SJSA1 (cell line): ENCODE data around the gene SLC45A3. TPM values are rescaled to one million over a fixed set of nuclear protein-coding genes. Genes with fewer than 3 reads are reported as not detected.

Source experiments
- DNase-seq, 2 experiments: peaks; one replicate each; pipeline ENCODE4 v3.0.0-alpha.2; 2015 to 2020; ENCODE audit warnings: low spot score in 2 of 2, low read depth in 1 of 2
- H3K27ac ChIP-seq: fragments of 250-450 bp; sonication (Bioruptor Pico); 2 replicates; pipeline ENCODE4 v1.5.1; 2020; ENCODE audit warnings: mild to moderate bottlenecking, moderate library complexity
- H3K27me3 ChIP-seq: fragments of 250-450 bp; sonication (Bioruptor Pico); replicated peaks from 2 replicates; pipeline ENCODE4 v1.5.1; 2020; ENCODE audit warnings: mild to moderate bottlenecking, moderate library complexity
- H3K36me3 ChIP-seq: fragments of 250-450 bp; sonication (Bioruptor Pico); 2 replicates; pipeline ENCODE4 v1.5.1; 2020; ENCODE audit warnings: mild to moderate bottlenecking
- H3K4me1 ChIP-seq: fragments of 250-450 bp; sonication (Bioruptor Pico); replicated peaks from 2 replicates; pipeline ENCODE4 v1.6.1; 2021; ENCODE audit warnings: mild to moderate bottlenecking
- H3K4me3 ChIP-seq: fragments of 250-450 bp; sonication (Bioruptor Pico); 2 replicates; pipeline ENCODE4 v1.5.1; 2020; ENCODE audit warnings: mild to moderate bottlenecking
- H3K9me3 ChIP-seq: fragments of 250-450 bp; sonication (Bioruptor Pico); replicated peaks from 2 replicates; pipeline ENCODE4 v1.5.1; 2020; ENCODE audit warnings: mild to moderate bottlenecking
- total RNA-seq: library from RNA; depleted of rRNA; stranded (reverse); fragments of >200 nt; shearing (Covaris generic); gene quantifications from 2 replicates; pipeline ENCODE4 v1.2.3, GENCODE V29; 2014

Gene SLC45A3
- total RNA-seq, 1 experiment from 2014 or later, result 2.4 TPM

DNA sequence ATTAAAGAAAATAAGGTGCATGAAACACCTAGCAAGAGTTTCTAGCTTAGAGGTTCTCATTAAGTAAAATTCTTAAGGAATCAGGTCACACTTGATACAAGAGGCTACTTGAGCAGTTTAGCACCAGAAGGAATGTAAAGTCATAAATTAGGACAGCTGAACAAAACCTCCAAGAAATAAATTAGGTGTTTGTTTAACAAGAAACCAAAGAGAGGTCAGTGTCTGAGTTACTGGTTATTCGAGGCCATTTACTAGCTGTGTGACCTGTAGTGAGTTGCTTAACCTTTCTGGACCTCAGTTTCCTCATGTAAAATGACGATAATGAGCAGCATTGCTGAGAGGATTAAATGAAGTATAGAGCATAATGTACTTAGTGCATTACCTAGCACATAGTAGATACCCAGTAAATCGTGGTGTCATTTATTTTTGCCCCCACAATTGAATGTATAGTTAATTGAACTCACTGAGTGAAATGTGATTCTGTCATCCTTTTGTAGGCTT lies 47.6 kb downstream of the SLC45A3 start:
- no peak overlapping the region for H3K27ac ChIP-seq
- H3K4me3 ChIP-seq, result peak overlapping the region; percentile 94

DNA sequence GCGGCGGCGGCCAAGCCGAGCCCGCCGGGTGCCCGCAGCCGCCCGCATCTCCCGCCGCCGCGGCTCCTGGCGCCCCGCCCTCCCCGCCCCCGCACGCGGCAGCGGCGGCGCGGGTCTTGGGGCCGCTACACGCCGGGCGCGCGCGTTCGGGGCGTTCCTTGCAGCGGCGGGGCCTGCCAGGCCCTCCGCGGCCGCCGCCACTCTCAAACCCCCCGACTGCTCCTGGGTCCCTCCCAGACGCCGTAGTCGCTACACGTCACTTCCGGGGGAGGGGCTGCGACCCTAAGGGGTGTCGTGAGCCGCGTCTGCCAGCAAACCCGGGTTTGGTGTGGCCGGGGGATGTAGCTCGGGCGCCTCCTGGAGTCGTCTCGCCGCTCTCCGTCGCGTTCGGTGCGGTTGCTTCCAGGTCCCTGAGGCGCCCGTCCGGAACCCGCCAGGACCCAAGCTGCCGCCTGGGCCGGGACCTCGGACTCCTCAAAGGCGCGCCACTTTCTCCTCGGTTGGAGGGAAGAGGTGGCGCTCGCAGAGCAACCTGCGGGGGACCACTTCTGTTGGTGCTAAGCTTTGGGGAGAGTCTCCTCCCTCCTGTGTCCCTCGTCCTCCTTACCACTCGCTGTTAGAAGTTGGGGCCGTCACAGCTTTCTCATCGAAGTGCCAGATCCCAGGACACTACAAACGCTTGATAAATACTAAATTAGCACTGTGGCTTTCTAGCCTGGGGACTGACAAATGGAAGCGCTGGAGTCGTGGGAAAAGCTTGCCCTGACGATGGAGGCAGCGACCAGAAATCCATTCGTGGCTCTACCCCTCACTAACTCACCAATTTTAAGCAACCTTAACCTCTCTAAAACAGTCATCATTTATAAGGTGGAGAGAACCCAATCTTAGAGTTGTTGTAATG lies 48.3 kb downstream of the SLC45A3 start, which contains the start of gene ELK4:
TSS of gene ELK4 (minus strand) at position 244 of the 901 bp plus-strand sequence. CDS start 8,129 bp downstream, outside the sequence.
- H3K4me3 ChIP-seq, result peak within 1 kb of the TSS; percentile 94
- DNase-seq, result peak; percentile 98 to 99
- H3K36me3 ChIP-seq, result peaks cover 7% of the 10 kb centered on the region
- peaks cover 16% of the 10 kb centered on the region for H3K4me1 ChIP-seq
- peak within 1 kb of the TSS; percentile 92 for H3K27ac ChIP-seq
- H3K9me3 ChIP-seq, result no peaks in the 10 kb centered on the region
- H3K27me3 ChIP-seq, result peaks cover 7% of the 10 kb centered on the region

More for the DNA sequence above, 47.6 kb downstream of the SLC45A3 start:
- DNase-seq, result no peak
- Histone ChIP-seq H3K9me3 (no peaks in the 10 kb centered on the region), H3K36me3 (peaks cover 7% of the 10 kb centered on the region), H3K4me1 (peaks cover 16% of the 10 kb centered on the region), H3K27me3 (peaks cover 14% of the 10 kb centered on the region)

DNA sequence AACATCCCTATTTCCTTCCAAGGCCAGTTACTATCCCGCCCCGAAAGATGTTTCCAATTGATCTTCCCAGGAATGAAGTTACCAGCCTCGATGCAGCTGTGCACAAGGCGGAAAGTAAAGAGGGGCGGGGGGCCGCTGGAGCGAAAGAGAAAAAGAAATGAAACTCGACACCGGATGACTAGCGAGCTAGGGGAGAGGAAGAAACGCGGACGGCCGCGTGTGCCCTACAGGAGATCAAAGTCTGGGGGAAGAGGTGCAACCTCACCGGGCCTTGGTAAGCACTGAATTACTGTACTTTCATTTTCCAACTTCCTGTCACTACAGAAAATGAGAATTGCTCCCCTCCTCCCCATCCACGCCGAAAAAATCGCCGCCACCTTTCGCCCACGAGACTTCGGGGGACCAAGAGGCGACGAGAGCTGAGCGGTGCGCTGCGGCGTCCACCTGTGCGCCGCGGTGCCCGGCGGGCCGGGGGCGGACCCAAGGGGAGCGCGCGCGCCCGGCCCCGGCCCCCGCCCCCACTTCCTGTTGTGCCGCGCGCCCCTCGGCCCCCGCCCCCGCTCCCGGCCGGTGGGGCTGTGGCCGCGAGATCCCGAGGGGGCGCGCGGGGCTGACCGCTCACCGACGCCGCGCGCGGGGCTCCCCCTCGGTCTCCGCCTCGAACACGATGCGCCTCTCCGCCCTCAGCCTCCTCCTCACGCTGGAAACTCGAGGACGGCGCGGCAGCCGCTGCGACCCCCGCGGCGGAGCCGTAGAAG lies 49.1 kb downstream of the SLC45A3 start:
- peaks cover 7% of the 10 kb centered on the region for H3K36me3 ChIP-seq
- peak; percentile 61 to 77 for DNase-seq
- peaks cover 16% of the 10 kb centered on the region for H3K4me1 ChIP-seq
- H3K9me3 ChIP-seq, result no peaks in the 10 kb centered on the region
- peak overlapping the region; percentile 94 for H3K4me3 ChIP-seq
- H3K27ac ChIP-seq, result peak overlapping the region; percentile 92
- no peaks in the 10 kb centered on the region for H3K27me3 ChIP-seq

DNA sequence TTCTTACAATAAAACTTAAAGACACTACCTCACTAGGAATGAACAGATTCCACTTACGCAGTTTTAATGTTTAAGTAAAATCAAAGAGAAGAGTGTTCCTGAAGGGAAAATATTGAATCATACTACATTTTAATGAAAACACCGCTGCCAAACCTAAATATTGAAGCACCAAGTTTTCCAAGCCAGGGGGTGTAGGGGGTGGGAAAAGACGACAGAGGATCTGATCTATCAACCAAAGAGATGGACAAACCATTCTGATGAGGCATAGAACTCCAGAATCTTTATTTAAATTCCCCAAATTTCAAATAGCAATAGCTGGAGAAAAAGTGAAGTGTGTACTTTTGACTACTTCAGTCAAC lies 49.7 kb downstream of the SLC45A3 start:
- peak overlapping the region; percentile 92 for H3K27ac ChIP-seq
- H3K27me3 ChIP-seq, result no peaks in the 10 kb centered on the region
- no peaks in the 10 kb centered on the region for H3K9me3 ChIP-seq
- H3K4me1 ChIP-seq, result peaks cover 16% of the 10 kb centered on the region
- peak overlapping the region; percentile 94 for H3K4me3 ChIP-seq
- H3K36me3 ChIP-seq, result peaks cover 7% of the 10 kb centered on the region
- no peak for DNase-seq

DNA sequence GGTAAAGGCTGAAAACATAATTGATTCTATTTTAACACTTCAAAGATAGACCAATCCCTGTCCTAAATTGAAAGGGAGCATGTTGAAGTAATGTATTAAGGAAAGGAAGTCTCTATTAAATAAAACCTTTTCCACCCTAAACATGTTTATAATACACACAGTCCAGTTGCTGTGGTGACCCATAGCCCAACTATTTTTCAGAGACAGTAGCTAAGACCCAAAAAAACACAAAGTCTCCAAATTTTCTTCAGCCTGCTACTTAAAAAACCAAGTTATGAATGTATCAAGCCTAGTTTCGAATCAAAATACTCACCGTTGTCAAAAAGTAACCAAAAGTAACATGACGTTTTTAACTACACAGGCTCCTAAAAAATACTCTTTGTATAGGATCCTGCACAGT lies 50.1 kb downstream of the SLC45A3 start:
- Histone ChIP-seq H3K9me3 (no peaks in the 10 kb centered on the region), H3K27ac (peak overlapping the region; percentile 92), H3K36me3 (peaks cover 7% of the 10 kb centered on the region), H3K4me1 (peaks cover 16% of the 10 kb centered on the region), H3K27me3 (no peaks in the 10 kb centered on the region), H3K4me3 (peak overlapping the region; percentile 94)
- DNase-seq, result peak in 1 of 2 experiments; percentile 16

DNA sequence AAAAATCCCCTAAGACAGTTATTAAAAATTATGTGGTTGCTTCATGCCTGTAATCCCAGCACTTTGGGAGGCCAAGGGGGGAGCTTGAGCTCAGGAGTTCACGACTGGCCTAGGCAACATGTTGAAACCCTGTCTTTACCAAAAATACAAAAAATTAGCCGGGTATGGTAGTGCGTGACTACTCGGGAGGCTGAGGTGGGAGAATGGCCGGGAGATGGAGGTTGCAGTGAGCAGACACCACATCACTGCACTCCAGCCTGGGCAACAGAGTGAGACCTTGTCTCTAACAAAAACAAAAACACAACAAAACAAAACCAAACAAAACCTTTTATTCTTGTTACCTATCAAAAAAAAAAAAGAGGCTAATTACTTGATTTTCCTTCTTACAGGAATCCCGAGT lies 50.6 kb downstream of the SLC45A3 start:
- Histone ChIP-seq H3K4me1 (peaks cover 16% of the 10 kb centered on the region), H3K27ac (no peak overlapping the region), H3K27me3 (no peaks in the 10 kb centered on the region), H3K4me3 (no peak overlapping the region), H3K36me3 (peaks cover 7% of the 10 kb centered on the region), H3K9me3 (no peaks in the 10 kb centered on the region)
- DNase-seq, result no peak

DNA sequence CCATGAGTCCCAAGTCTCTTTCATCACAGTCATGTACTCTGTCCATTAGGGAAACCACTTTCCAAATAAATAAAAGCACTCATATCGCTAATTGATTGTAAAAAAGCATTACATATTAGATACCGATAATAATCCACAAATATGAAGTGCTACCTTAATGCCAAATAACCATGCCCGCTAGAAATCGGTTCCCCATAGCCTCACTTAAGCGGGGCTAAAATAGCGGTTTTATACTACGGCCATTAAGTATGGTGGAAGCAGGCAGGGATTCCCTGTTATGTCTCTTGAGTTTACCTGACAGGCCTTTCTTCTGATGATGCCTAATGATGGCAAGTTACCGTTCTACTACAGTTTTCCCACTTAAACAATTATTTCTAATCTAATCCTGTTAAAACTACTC lies 52.4 kb downstream of the SLC45A3 start:
- Histone ChIP-seq H3K9me3 (no peaks in the 10 kb centered on the region), H3K27ac (no peak overlapping the region), H3K36me3 (peaks cover 16% of the 10 kb centered on the region), H3K4me3 (no peak overlapping the region), H3K4me1 (peaks cover 16% of the 10 kb centered on the region), H3K27me3 (no peaks in the 10 kb centered on the region)
- no peak for DNase-seq

DNA sequence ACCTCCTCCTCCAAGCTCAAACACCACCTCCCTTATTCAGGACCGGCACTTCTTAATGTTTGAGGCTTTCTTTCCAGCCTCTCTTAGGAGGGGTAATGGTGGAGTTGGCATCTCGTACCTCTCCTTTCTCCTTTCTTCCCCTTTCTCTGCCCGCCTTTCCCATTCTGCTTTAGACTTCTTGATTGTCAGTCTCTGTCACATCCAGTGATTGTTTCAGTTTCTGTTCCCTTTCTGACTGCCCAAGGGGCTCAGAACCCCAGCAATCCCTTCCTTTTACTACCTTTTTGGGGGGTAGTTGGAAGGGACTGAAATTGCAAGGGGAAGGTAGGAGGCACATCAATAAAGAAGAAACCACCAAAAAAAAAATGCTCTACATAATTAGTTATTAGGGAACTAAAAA lies 54.1 kb downstream of the SLC45A3 start:
- Histone ChIP-seq H3K4me3 (no peak overlapping the region), H3K27ac (no peak overlapping the region), H3K9me3 (no peaks in the 10 kb centered on the region), H3K36me3 (peaks cover 25% of the 10 kb centered on the region), H3K27me3 (no peaks in the 10 kb centered on the region), H3K4me1 (peaks cover 9% of the 10 kb centered on the region)
- no peak for DNase-seq

DNA sequence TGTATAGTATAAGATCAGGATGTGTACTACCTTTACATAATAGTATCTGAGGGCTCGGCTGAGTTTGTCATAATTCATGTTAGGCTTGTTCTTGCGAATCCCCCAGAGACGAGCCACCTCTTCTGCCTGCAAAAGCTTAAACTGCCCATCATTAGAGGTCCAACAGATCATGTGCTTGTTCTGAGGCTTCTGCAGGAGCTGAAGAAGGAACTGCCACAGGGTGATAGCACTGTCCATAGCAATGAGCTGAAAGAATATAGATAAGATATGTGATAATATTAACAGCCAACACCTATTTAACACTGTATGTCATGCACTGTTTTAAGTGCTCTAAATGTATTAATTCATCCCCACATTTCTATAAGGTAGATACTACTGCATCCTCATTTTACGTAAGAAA lies 56.7 kb downstream of the SLC45A3 start:
- Histone ChIP-seq H3K36me3 (peaks cover 45% of the 10 kb centered on the region), H3K27ac (no peak overlapping the region), H3K9me3 (no peaks in the 10 kb centered on the region), H3K4me1 (no peaks in the 10 kb centered on the region; the same call in 1 of the 2 replicates), H3K27me3 (no peaks in the 10 kb centered on the region), H3K4me3 (no peak overlapping the region)
- DNase-seq, result no peak

DNA sequence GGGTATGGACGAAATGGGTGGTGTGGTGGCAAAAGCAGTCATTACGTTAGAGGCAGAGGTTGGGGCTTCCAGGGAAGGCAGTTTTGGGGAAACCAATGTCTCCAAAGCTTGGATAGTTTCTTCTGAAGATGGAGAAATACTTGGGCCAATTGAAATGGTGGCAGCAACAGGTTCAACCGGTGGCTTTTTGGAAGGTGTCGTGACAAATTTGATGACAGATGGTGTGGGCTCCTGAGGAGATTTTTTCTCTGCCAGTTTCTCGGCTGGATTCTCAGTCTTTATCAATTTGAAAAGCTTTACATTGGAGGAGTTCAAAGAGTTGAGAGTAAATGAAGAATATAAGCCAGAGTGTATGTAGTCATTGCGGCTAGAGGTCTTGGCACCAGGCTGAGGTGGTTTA lies 60.0 kb downstream of the SLC45A3 start:
- no peaks in the 10 kb centered on the region for H3K9me3 ChIP-seq
- H3K4me1 ChIP-seq, result no peaks in the 10 kb centered on the region; the same call in 1 of the 2 replicates
- H3K27ac ChIP-seq, result no peak overlapping the region
- no peak for DNase-seq
- no peak overlapping the region for H3K4me3 ChIP-seq
- peaks cover 77% of the 10 kb centered on the region for H3K36me3 ChIP-seq
- H3K27me3 ChIP-seq, result no peaks in the 10 kb centered on the region

DNA sequence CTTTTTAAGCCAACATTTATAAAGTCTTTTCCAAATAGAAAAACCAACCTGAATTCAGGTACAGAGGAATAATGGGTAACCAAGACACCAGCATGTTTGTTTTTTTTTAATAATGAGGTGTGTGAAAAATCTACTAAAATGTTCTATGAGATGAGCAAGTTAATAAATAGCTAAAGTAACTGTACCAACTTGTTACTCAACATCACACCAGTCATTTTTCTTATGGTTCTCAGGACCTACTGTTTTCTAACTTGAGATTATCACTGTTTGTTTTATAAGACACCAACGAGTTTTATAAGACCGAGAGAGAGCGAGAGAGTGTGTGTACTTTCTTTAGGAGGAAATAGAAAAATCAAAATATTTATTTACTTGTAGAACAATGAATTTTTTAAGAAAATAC lies 60.9 kb downstream of the SLC45A3 start:
- DNase-seq, result no peak
- Histone ChIP-seq H3K4me3 (no peak overlapping the region), H3K9me3 (no peaks in the 10 kb centered on the region), H3K27me3 (no peaks in the 10 kb centered on the region), H3K36me3 (peaks cover 83% of the 10 kb centered on the region), H3K27ac (no peak overlapping the region), H3K4me1 (no peaks in the 10 kb centered on the region; the same call in 1 of the 2 replicates)

DNA sequence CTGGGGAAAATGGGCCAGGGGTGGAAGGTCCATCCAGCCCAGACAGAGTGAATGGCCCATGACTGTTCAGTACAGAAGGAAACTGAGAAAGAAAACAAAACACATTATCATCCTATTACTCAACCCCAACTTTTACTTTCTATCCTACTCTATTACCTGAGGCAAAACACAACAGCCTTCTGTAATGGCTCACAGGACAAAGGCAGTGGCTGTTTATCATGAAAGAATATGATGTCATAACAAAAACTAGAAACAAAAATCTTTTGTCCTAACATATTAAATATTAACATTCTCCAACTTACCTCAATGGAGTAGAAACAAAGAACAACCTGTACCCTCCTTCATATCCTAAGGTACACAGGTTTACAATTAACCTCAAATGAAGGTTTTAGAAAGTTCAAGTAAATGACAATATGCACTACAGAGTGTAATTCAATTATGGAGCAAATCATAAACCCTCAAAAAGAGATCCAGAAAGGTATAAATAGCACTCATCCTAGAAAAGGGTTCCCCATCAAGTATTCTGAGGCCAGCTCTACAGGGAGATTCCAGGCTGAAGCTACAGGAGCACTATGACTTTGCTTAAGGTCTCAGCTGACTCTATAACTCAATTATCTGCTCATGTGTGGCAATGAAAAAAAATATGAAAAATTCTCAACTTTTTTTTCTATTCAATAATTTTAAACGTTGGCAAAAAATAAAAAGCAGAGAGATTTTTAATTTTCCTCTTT lies 63.6 kb downstream of the SLC45A3 start:
- no peak overlapping the region for H3K4me3 ChIP-seq
- peaks cover 82% of the 10 kb centered on the region for H3K36me3 ChIP-seq
- no peaks in the 10 kb centered on the region for H3K9me3 ChIP-seq
- DNase-seq, result no peak
- no peaks in the 10 kb centered on the region; the same call in 1 of the 2 replicates for H3K4me1 ChIP-seq
- H3K27ac ChIP-seq, result no peak overlapping the region
- no peaks in the 10 kb centered on the region for H3K27me3 ChIP-seq

DNA sequence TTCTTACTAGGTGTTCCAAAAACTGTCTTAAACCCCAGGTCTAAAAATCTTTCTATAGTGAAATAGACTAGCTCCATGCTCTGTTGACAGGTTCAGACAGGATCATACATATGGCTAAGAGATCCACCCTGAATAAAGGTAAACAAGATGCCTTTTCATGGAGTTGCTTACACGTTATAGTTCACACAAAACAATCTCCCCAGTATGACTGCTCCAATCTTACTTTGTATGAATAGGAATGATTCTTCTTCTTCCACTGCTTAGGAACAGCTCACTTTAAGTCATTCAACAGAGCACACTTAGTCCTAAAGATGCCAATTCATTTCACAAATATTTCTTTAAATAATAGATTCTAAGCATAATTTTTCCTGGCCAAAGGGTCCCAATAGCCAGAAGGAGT lies 64.5 kb downstream of the SLC45A3 start:
- DNase-seq, result no peak
- Histone ChIP-seq H3K36me3 (peaks cover 85% of the 10 kb centered on the region), H3K4me3 (no peak overlapping the region), H3K9me3 (no peaks in the 10 kb centered on the region), H3K4me1 (no peaks in the 10 kb centered on the region), H3K27ac (no peak overlapping the region), H3K27me3 (no peaks in the 10 kb centered on the region)
